HCEC 1CT (cell line): ENCODE measurements around the gene LUZP4.
"Not testable (repeated sequence)": the region's sequence is repeated elsewhere in the genome, so short reads cannot be mapped to it uniquely, and the experiment has no call there.

Source experiments
- DNase-seq: peaks from one replicate; pipeline ENCODE4 v3.0.0-alpha.2; 2017

Gene LUZP4, protein sequence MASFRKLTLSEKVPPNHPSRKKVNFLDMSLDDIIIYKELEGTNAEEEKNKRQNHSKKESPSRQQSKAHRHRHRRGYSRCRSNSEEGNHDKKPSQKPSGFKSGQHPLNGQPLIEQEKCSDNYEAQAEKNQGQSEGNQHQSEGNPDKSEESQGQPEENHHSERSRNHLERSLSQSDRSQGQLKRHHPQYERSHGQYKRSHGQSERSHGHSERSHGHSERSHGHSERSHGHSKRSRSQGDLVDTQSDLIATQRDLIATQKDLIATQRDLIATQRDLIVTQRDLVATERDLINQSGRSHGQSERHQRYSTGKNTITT

DNA sequence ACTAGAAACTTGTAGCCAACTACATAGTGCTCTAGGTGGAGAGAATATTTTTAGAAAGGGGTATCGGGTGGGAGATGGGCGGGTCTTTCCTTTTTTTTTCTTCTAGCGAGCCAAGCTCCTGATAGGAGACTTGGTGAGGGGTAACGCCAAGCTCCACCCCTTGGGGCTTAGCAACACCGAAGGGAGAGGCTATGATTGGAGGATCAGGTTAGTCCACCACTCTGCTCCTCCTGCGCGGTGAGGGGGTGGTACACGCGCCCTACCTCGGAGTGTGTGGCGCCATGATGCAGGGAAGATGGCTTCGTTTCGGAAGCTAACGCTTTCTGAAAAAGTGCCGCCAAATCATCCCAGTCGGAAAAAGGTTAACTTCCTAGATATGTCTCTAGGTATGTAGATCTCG lies at the start of gene LUZP4:
Gene LUZP4 (plus strand): TSS at position 251 of the 400 bp plus-strand sequence. CDS start 45 bp downstream, at position 296.
- no peak for DNase-seq

DNA sequence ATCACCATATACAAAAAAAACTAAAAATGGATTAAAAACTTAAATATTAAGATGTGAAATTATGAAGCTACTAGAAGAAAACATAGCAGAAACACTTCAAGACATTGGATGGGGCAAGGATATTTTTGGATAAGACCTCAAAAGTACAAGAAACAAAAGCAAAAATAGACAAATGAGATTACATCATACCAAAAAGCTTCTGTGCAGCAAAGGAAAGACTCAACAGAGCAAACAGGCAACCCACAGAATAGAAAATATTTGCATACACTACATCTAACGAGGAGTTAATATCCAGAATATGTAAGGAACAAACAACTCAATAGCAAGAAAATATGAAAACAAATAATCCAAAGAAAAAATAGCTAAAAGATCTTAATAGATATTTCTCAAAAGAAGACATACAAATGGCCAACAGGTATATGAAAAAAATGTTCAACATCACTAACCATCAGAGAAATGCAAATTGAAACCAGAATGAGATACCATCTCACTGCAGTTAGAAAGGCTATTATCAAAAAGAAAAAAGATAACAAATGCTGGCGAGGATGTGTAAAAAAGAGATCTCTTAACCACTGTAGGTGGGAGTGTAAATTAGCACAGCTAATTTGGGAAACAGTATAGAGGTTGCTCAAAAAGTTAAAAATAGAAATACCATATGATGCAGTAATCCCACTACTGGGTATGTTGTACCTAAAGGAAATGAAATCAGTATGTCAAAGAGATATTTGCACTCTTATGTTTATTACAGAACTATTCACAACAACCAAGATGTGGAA lies 37.9 kb upstream of the LUZP4 start:
- no peak for DNase-seq

DNA sequence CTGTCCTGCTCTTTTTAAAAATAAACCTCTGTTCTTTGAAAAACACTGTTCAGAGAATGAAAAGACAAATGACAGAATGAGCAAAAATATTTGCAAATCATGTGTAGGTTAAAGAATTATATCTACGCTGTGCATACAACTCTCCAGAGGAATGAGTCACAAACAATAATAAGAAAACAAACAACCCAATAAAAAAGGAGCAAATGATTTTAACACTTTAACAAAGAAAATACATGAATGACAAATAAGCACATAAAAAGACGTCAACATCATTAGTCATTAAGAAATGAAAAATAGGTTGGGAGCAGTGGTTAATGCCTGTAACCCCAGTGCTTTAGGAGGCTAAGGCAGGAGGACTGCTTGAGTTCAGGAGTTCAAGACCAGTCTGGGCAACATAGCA lies 34.5 kb upstream of the LUZP4 start:
- DNase-seq: no peak

DNA sequence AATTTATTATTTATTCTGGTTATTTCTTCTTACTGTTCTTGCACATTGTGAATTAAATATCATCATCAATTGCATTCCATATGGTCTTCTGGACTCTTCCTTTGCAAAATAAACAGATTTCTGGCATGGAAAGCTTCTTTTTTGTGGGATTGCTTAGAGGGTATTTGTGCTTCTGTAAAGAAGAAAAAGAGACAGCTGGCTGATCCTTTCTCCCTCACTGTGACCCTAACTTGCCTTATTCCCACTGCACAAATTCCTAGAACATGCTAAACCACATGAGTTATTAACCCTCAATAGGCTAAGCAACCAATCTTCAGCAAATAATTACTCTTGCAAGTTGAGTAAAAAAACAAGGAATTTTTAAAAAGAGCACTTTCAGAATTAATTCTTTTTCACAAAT lies 31.8 kb upstream of the LUZP4 start:
- DNase-seq: no peak

DNA sequence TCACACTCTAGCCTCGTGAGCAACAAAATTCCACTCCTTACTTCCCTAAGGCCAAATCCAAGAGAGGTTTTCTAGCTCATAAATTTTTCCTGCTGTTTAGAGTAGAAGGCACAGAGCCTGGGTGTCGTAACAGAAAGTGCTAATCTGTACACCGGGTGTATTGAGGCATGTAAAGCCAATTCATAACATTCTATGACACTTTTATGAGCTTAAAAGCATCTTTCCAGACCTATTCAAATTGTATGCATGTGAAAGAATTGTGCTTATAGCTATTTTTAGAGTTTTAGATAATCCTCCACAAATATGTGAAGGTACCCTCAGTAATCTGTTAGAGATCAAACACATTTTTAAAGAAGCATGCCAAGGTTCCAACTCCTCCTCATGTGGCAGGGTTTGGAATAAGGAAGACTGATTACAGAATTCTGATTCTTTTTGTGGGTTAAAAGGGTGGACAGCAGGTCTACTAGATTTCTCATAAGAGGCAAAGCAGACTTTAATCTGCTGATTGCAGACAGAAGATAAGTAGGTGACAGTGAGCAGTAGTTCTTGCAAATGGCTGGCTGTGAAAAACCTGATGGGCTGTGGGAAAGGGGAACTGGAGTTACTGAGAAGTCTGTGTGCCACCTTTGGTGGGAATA lies 30.2 kb upstream of the LUZP4 start:
- DNase-seq: peak; percentile 14

DNA sequence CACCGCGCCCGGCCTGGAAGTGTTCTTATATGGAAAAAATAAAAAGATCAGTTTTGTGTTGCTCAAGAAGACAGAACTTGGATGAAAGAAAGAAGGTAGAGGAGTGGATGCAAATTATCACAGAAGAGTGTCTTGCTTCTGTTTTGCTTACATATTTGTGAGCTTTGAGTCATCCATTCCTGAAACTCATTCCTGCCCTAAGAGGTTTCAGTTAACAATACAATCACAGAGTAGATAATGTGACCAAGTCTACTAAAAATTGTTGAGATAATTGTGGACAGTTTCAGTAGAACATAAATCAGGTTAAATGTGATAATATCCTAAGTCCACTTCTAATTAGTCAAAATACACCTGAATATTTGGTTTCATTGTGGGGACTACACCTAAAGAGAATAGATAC lies 29.2 kb upstream of the LUZP4 start:
- DNase-seq: peak; percentile 27

DNA sequence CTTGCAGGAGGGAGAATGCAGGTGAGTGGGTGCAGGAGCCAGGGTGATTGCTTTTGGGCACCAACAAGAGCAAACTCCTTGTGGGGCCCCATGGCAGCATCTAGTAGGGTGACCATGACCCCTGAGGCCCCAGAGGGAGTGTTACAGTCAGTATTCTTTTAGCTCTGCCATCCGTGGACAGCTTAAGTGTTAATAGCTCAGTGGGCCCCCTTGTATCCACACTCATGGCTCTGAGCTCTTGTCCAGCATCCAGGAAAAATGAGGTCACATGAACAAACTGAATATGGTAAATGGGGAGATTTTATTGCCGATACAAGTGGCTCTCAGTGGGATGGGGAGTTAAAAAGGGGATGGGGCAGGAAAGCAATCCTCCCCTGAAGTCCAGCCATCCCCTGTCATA lies 28.4 kb upstream of the LUZP4 start:
- no peak for DNase-seq

DNA sequence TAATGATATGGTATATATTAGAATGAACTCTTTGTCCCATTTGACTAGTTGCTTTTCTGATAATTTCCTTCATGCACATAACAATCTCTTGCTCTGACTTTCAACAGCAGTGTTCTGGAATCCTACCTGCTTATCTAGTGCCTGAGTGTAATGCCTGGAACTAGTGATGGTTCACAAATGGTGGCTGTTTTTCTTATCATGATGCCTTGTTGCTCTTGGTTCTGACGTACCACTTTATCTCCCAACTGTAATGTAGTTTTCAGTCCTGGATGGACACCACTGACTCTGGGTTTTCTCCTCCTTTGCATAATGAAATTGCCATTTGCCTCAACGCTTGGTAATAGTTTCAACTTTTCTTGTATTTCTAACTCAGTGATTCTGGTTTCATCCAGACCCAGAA lies 25.5 kb upstream of the LUZP4 start:
- DNase-seq: no peak

DNA sequence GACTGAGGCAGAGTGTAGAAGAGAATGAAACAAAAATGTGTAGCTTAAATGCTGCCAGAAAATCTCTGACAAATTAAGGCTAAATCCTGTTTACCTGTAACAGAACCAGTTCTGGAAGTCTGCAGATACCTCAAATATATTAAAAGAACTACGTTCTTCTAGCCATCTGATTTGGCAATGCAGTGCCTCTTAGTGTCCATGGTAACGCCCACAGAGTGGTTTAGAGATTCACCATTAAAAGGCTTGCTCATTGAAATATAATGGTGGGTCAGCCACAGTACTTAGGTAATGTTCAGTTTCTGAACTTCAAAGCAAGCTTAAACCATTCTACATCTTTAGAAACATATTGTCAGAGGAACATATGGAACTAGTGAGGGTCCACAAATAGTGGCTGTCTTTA lies 23.2 kb upstream of the LUZP4 start:
- DNase-seq: no peak

DNA sequence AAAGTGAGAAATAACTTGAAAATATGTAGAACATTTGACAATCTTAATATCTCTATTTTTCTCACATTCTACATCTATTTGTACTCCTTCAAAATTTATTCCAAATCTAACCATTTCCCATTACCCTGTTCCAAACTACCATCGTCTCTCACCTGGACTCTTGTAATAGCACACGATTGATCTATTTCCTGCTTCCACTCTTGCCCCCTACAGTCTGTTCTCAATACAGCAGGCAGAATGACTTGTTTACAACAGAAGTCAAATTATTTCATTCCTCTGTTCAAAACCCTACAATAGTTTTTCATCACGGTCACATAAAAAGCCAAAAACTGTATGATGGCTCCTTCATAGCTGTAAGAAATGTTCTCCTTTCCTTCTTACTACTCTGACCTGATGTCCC lies 21.1 kb upstream of the LUZP4 start:
- no peak for DNase-seq

DNA sequence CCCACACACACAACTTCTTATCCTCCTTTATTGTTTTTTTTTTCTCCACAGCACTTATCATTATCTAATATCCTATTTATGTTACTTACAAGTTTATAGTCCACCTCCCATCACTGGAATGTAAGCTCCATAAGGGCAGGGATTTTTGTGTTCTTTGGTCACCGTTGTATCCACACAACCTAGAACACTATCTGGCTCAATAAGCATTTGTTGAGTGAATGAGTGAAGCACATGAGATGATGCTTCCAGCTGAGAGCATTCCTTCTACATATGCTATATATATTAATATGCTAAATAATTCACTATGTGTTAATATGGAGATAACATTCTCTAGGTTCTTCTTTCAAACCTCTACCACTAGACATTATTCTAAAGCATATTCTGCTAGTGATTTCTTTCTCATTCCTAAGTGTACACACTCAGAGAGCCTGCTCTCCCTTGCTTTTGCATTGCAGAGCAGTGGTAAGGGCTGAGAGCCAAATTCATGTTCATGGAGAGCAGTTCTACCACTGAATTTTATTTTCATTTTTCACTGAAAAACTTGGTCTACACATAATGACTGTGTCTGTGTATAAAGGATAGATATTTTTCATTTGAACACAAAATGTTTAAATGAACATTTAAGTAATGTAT lies 20.3 kb upstream of the LUZP4 start:
- DNase-seq: no peak

DNA sequence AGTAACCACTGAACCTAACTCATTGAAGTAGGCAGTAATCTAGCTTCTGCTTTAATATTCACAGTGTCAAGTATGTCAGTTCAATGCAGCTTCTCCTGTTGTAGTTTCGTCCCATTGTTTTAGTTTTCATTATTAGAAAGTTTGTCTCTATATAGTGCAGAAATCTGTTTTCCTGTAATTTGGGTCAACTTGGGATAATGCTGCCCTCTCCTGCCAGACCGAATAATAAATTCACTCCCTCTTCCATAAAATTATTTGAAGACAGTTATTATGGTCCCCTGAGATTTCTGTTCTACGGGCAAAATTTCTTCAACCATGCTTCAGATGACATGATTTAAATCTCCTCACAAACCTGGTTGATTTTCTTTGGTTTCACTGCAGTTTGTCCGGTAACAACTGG lies 4.6 kb upstream of the LUZP4 start:
- DNase-seq: no peak

DNA sequence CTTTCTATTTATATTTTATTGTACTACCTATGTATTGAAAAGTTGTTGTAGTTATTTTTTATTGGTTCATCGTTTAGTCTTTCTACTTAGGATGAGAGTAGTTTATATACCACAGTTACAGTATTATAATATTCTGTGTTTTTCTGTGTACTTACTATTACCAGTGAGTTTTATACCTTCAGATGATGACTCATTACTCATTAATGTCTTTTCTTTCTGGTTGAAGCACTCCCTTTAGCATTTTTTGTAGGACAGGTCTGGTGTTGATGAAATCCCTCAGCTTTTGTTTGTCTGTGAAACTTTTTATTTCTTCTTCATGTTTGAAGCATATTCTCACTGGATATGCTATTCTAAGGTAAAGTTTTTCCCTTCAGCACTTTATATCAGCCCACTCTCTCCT lies 7.7 kb downstream of the LUZP4 start:
- DNase-seq: no peak

DNA sequence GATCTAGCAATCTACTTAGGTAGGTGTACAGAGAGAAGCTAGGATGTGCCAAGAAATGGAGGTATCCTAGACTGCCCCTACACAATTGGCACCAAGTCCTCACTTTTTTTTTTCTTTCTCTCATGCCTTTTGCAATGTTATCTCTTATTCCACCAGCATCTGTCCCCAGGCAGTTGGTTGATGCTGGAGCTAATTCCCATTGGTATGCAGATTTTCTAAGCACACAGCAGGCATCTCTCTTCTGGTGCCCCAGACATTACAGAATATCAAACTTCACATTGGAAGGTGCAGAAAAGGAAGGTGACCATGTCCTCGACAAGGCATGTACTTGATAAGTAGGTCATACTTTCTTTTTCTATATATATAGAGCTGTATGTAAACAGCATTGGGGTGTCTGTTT lies 21.6 kb downstream of the LUZP4 start:
- DNase-seq: no peak

DNA sequence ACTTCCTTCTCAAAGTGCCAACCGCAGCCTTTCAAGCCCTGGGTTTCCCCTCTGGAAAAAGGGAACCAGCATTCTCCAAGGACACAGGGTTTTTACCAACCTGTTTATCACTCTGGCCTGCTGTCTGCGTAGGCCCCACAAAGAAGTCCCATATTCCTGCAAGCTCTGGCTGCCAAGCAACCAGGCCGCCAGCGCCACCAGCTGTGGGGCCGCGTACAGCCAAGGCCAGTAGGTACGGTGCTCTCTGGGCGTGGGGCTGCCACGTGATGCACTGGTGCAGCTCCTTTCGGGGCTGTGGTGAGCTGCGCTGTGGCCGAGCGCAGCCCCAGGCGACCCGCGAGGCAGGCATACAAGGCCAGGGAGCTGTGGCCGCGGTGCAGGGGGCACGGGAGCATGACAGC lies 22.1 kb downstream of the LUZP4 start:
- DNase-seq: no peak

DNA sequence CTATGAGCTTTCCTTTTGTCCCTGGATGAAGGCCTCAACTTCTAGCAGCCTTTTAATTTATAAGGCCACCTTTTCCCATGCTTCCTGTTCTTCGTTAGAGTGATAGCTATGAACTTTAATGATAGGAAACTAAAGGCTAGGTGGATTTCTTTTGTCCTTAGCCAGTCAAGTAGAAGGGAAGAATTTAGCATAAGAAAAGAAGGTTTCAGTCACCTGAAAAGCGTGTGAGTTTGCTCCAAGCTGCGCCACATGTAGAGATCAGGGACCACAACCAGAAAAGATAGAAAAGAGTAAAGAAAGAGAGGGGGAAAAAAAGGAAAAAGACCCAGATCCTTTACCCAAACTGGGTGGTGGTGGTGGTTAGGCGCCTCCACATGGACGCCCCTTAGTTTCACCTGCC lies 28.6 kb downstream of the LUZP4 start:
- DNase-seq: no peak

DNA sequence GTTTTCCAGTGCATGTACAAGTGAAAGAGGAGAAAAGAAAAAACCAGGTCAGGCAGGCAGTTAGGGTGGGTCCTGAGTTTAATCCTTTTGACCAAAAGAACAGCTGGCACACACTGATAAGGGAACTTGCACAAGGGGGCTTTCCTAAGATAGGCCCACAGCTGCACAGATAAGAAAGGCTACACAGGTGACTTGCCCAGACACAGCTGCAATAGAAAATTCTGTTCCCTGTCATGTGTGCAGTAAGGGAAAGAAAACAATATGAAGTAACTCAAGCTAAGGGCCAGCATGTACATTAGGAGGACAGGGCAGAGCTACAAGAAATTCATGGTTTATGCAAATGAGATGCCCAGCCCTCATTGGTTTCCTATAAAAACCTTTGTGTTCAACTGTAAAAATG lies 32.9 kb downstream of the LUZP4 start:
- no peak for DNase-seq

DNA sequence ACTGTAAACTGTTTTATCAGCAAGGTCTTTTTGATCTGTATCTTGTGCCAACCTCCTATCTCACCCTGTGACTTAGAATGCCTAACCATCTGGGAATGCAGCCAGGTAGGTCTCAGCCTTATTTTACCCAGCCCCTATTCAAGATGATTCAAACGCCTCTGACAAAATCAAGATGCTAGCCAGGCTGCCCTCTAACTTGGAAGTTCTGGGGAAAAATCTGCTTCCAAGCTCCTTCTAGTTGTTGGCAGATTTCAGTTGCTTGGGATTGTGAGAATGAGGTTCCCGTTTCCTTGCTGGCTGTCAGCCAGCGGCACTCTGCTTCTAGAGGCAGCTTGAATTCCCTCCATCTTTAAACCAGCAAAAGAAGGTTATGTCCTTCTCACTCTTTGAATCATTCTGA lies 34.7 kb downstream of the LUZP4 start:
- no peak for DNase-seq

DNA sequence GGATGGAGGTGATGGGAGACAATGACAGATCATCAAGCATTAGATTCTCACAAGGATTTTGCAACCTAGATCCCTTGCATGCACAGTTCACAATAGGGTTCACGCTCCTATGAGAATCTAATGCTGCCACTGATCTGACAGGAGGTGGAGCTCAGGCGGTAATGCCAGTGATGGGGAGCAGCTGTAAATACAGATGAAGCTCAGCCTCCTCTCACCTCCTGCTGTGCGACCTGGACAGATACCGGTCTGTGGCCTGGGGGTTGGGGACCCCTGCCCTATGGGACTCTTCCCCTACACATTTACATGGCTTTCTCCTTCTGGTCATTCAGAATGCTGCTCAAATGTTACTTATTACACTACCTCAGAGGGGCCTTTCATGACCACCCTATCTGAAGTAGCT lies 39.8 kb downstream of the LUZP4 start:
- not testable (repeated sequence) for DNase-seq

DNA sequence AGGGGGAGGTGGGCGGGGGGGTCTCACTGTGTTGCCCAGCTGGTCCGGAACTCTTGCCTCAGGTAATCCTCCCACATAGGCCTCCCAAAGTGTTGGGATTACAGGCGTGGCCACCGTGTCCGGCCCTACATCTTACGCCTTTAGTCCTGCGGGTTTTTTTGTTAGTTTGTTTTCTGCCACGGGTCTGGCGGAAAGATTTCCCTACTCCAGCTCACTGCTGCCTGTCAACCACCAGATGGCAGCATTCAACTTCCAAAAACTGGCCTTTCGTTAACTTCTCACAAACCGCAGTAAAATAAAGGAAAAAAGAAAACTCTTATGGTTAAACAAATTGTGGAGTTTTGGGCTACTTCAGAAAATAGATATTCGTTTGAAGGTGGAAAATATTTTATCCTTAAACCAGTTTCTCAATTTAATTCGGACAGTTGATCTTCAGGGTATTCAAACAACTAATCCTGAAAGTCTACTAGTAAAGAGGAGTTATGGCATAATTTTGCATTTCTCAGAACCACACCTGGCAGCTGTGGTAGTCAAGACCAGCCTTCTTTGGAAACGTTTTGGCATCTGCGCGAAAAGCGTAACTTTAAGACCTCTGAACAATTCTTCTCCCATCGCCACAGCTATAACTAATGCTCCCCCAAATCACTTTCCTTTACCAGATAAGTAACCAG lies 41.1 kb downstream of the LUZP4 start:
- DNase-seq: peak; percentile 51

DNA sequence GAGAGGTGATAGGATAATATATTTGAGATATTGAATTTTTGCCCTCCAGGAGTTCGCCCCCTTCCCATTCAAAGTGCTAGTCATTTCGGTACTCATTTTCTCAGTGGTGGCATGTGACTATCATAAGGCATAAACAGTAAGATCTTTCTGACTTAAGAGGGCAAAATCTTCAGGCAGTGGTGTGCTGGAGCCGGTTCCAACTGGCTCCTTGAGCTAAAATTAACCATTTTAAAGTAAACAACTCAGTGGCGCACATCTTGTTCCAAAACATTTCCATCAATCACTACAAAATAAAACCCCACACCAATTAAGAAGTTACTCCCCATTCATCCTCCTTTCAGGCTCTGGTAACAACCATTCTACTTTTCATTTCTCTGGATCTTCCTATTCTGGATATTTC lies 43.3 kb downstream of the LUZP4 start:
- DNase-seq: no peak

DNA sequence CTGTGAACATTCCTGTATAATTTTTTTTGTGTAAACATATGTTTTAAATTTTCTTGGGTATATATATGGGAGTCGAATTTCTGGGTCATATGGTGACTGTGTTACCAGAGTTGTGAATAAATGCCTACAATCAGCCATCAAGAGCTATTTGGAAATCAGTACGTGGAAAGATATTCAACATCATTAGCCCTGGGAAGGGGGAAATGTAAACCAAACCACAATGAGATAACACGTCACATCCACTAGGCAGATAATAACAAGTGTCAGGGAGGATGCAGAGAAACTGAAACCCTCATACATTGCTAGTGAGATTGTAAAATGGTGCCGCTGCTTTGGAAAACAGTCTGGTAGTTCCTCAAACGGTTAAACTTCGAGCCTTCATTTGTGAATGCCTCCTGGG lies 43.9 kb downstream of the LUZP4 start:
- no peak for DNase-seq

DNA sequence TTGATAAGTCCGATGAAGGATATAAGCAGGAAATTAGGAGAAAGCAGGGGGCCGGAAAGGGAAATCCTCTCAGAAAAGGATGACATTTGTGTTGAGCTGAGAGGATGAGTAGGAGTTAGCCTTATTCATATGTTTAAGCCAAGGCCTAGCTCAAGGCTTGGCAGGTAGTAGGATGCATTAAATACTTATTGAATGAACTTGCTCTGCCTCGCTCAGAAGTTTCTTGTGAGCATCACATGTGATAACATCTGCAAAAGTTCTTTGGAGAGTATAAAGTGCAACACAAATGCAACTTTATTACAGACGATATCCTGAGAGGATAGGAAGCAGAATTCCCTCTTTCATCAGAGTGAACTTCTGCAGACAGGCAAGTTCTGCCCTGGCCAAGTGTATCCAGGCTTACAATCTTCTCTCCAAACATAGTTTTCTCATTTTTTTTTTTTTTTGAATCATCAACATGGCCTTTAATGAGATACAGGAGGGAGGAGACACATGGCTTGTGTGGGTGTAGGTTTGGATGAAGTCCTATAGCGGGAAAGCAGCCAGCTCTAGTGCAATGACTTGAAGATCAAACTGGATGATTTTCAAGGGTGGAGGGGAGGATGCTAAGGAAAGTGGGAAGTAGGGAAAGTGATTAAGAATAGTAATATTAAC lies 48.1 kb downstream of the LUZP4 start:
- DNase-seq: peak; percentile 19
